ENCODE data around the gene LSM5.

Gene LSM5

DNA sequence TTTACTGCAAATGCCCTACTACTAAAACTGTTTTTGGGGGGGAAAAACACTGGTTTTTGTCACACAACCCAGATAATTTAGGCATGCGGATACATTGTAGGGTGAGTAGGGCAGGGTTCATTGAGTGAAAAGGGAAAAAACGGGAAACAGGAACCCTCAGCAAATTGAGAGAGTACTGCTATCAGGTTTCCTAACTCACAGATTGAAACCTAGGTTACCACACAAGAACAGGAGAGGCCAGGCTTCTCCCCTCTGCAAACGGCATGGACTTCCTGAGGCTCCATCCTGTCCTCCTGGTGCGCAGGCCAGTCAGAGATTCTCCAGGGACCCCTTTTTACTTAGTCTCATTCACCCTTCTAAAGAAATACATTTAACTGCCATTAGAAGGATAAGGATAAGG lies 35.7 kb upstream of the LSM5 start:
- WGBS, 2 experiments = 82 to 84% methylated on average over 4 of the region's 4 CpGs
- no peaks in the 10 kb centered on the region for H3K4me1 ChIP-seq (ENCODE audit: control insufficient read depth, insufficient read depth, low read length)
- H3K9me3 ChIP-seq (ENCODE audit: control insufficient read depth, low read length) = no peaks in the 10 kb centered on the region
- H3K36me3 ChIP-seq (ENCODE audit: control insufficient read depth, insufficient read depth, low read length) = no peaks in the 10 kb centered on the region
- no peak overlapping the region for H3K4me3 ChIP-seq (ENCODE audit: insufficient read depth, low read depth, low read length)
- no peak overlapping the region for H3K27ac ChIP-seq (ENCODE audit: insufficient read depth, low read depth, low read length, poor library complexity, severe bottlenecking)
- no peaks in the 10 kb centered on the region for H3K27me3 ChIP-seq (ENCODE audit: control insufficient read depth, insufficient read depth, low read length, poor library complexity, severe bottlenecking)

DNA sequence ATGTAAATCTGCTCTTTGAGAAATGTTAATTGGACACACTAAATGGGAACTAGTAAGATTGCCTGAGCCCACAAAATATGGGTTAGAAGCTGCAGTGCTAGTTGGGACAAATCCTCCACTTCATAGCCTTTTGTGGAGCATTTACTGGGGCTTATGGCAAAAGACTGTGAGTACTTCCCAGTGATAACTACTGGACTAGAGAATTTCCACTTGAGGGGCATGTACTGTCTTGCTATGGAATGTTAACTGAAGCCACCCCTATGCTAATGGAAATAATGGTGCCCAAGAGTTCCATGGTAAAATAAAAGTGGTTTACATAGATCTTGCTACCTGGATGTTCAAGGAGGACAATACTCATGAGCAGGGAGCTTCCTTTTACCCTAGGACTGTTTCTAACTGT lies 34.5 kb upstream of the LSM5 start:
- Histone ChIP-seq H3K4me1 (ENCODE audit: control insufficient read depth, insufficient read depth, low read length) (no peaks in the 10 kb centered on the region), H3K27ac (ENCODE audit: insufficient read depth, low read depth, low read length, poor library complexity, severe bottlenecking) (no peak overlapping the region), H3K27me3 (ENCODE audit: control insufficient read depth, insufficient read depth, low read length, poor library complexity, severe bottlenecking) (no peaks in the 10 kb centered on the region), H3K4me3 (ENCODE audit: insufficient read depth, low read depth, low read length) (no peak overlapping the region), H3K36me3 (ENCODE audit: control insufficient read depth, insufficient read depth, low read length) (no peaks in the 10 kb centered on the region), H3K9me3 (ENCODE audit: control insufficient read depth, low read length) (no peaks in the 10 kb centered on the region)

DNA sequence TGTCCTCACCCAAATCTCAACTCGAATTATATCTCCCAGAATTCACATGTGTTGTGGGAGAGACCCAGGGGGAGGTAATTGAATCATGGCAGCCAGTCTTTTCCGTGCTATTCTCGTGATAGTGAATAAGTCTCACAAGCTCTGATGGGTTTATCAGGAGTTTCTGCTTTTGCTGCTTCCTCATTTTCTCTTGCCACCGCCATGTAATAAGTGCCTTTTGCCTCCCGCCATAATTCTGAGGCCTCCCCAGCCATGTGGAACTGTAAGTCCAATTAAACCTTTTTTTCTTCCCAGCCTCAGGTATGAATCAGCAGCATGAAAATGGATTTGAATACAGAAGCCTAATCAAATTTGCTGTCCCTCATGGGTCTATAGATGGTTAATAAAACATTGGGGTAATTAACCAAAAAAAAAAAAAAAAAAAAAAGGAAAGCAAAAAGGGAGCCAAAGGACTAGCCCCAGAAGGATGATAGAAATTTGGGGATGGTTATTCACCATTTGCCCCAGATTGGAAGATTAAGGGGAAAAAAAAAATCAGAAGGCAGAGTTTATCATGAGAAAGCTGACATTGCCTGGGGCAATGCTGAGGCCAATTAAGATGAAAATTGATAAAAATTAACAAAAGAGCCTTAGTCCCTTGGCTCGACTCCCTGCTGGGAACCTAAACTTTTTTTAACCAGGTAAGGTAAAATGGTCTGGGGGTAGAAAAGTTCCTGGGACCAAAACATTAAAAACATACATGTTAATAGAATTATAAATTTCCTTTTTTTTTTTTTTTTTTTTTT lies 32.8 kb upstream of the LSM5 start:
- H3K27me3 ChIP-seq (ENCODE audit: control insufficient read depth, insufficient read depth, low read length, poor library complexity, severe bottlenecking) = no peaks in the 10 kb centered on the region
- H3K27ac ChIP-seq (ENCODE audit: insufficient read depth, low read depth, low read length, poor library complexity, severe bottlenecking) = no peak overlapping the region
- no peaks in the 10 kb centered on the region for H3K36me3 ChIP-seq (ENCODE audit: control insufficient read depth, insufficient read depth, low read length)
- no peaks in the 10 kb centered on the region for H3K4me1 ChIP-seq (ENCODE audit: control insufficient read depth, insufficient read depth, low read length)
- WGBS, 2 experiments = 95 to 97% methylated on average over 6 of the region's 6 CpGs
- peaks cover under 1% of the 10 kb centered on the region for H3K9me3 ChIP-seq (ENCODE audit: control insufficient read depth, low read length)
- no peak overlapping the region for H3K4me3 ChIP-seq (ENCODE audit: insufficient read depth, low read depth, low read length)

DNA sequence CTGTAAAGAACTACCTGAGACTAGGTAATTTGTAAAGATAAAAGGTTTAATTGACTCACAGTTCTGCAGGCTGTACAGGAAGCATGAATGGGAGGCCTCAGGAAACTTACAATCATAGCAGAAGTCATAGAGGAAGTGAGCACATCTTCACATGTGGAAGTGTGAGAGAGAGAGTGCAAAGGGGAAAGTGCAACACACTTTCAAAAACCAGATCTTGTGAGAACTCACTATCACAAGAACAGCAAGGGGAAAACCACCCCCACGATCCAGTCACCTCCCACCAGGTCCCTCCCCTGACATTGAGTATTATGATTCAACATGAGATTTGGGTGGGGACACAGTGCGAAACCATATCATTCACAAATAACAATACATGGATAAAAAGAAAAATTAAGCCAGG lies 29.6 kb upstream of the LSM5 start:
- no peak overlapping the region for H3K4me3 ChIP-seq (ENCODE audit: insufficient read depth, low read depth, low read length)

DNA sequence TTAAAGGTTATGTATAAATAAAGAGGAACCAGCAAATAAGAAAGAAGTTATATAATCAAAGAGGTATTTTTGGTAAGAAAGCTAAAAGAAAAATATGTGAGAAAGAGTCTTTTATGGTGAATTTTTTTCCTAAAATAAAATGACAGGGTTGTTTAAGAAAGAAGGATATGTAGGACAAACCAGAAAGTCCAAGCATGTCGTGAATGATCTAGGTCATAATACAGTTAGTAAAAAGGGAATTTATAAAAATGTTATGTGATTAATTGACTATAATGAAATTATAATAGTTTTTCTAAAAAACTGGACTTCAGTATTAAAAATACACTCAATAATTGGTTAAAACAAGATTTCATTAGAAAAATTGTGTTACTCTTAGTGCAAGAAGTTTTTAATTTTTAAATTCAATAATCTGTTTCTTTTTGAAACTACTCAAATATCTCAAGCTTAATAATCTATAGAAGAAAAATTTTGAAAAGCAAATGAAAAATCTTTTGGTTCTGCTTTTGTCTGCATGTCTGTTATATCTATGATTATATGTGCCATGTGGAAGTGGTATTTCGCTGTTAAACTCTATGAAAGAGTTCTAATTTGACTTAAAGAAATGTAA lies 28.5 kb upstream of the LSM5 start:
- Histone ChIP-seq H3K4me3 (ENCODE audit: insufficient read depth, low read depth, low read length) (no peak overlapping the region), H3K9me3 (ENCODE audit: control insufficient read depth, low read length) (peaks cover 3% of the 10 kb centered on the region), H3K27me3 (ENCODE audit: control insufficient read depth, insufficient read depth, low read length, poor library complexity, severe bottlenecking) (no peaks in the 10 kb centered on the region), H3K36me3 (ENCODE audit: control insufficient read depth, insufficient read depth, low read length) (peaks cover 3% of the 10 kb centered on the region), H3K4me1 (ENCODE audit: control insufficient read depth, insufficient read depth, low read length) (no peaks in the 10 kb centered on the region), H3K27ac (ENCODE audit: insufficient read depth, low read depth, low read length, poor library complexity, severe bottlenecking) (no peak overlapping the region)
- 74 to 83% methylated on average over 2 of the region's 2 CpGs for WGBS, 2 experiments

More for the DNA sequence above, 29.6 kb upstream of the LSM5 start:
- H3K4me1 ChIP-seq (ENCODE audit: control insufficient read depth, insufficient read depth, low read length) = no peaks in the 10 kb centered on the region
- 67 to 89% methylated on average over 1 to 2 of the region's 2 CpGs for WGBS, 2 experiments
- peaks cover 3% of the 10 kb centered on the region for H3K36me3 ChIP-seq (ENCODE audit: control insufficient read depth, insufficient read depth, low read length)
- no peak overlapping the region for H3K27ac ChIP-seq (ENCODE audit: insufficient read depth, low read depth, low read length, poor library complexity, severe bottlenecking)
- H3K27me3 ChIP-seq (ENCODE audit: control insufficient read depth, insufficient read depth, low read length, poor library complexity, severe bottlenecking) = no peaks in the 10 kb centered on the region
- peaks cover 3% of the 10 kb centered on the region for H3K9me3 ChIP-seq (ENCODE audit: control insufficient read depth, low read length)

DNA sequence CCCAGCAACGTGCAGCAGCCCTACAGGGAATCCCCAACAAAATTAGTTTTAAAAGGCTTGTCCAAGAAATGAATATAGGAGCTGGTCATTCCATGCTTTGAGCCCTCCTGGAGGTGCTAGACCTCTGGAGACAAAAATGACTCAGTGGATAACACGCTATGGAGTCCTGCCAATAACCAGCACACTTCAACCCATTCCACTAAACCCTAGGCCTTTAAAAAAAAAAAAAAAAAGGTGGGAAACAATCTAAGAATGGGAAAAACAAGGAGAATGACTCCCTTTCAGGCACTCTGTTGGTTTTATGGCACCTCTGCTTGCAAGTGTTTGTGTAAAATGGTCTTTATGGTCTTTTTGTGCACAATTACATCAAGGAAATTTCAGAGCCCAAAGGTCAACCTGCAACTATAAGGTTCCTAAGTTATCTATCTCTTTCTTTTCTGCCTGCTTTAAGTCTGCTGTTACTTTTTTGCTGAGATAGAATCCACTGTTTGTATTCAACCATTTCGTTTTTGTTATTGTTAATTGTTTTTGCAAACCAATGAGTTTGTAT lies 26.4 kb upstream of the LSM5 start:
- Histone ChIP-seq H3K36me3 (ENCODE audit: control insufficient read depth, insufficient read depth, low read length) (peaks cover 3% of the 10 kb centered on the region), H3K4me3 (ENCODE audit: insufficient read depth, low read depth, low read length) (no peak overlapping the region), H3K9me3 (ENCODE audit: control insufficient read depth, low read length) (peaks cover 3% of the 10 kb centered on the region), H3K4me1 (ENCODE audit: control insufficient read depth, insufficient read depth, low read length) (no peaks in the 10 kb centered on the region), H3K27me3 (ENCODE audit: control insufficient read depth, insufficient read depth, low read length, poor library complexity, severe bottlenecking) (no peaks in the 10 kb centered on the region), H3K27ac (ENCODE audit: insufficient read depth, low read depth, low read length, poor library complexity, severe bottlenecking) (no peak overlapping the region)
- 90 to 94% methylated on average over 3 of the region's 3 CpGs for WGBS, 2 experiments

DNA sequence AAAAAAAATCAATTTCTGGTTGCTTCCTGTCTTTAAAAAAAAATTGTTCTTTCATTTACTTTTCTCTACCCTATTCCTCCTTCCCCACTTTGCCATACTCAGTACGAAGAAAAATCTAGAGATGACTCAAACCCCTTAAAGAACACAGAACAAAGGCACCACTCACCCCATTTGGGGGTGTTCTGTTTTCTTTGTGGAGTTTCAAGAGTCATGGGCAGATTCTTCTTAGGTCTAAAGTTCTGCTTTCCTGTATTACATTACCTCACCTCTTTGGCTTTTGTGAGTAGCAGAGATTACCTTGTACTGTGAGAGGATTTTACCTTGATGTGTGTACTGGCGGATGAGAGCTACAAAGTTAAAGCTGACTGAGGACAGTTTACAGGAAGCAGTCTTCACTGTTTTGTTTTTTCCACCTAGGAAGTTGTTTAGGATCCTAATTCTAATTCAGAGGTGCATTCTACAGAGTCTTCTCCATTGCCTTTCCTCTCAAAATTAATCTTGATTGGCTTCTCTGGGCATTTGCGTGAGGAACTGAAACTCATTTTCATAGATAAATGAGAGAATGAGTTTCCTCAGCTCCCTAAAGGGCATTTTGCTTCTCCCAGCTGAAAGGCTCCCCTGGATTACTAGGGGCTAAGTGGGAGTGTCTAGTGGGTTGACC lies 25.8 kb upstream of the LSM5 start:
- Histone ChIP-seq H3K27me3 (ENCODE audit: control insufficient read depth, insufficient read depth, low read length, poor library complexity, severe bottlenecking) (no peaks in the 10 kb centered on the region), H3K4me1 (ENCODE audit: control insufficient read depth, insufficient read depth, low read length) (no peaks in the 10 kb centered on the region), H3K27ac (ENCODE audit: insufficient read depth, low read depth, low read length, poor library complexity, severe bottlenecking) (no peak overlapping the region), H3K9me3 (ENCODE audit: control insufficient read depth, low read length) (peaks cover 3% of the 10 kb centered on the region), H3K4me3 (ENCODE audit: insufficient read depth, low read depth, low read length) (no peak overlapping the region), H3K36me3 (ENCODE audit: control insufficient read depth, insufficient read depth, low read length) (peaks cover 3% of the 10 kb centered on the region)
- 96 to 100% methylated on average over 3 of the region's 3 CpGs for WGBS, 2 experiments

DNA sequence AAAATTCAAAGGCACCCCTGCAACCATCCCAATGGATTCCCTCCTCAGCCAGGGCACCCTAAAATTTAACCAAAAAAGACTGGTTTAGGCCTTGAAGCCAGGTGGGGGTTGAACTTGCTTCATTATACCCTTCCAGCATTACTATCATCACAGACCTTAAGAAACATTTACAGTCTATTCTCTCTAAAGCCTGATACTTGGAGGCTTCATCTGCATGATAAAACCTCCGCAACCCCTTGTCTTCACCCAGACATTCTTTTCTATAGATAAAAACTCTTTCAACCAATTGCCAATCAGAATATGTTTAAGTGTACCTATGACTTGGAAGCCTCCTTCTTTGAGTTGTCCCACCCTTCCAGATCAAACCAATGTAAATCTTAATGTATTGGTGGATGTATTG lies 23.0 kb upstream of the LSM5 start:
- no peaks in the 10 kb centered on the region for H3K4me1 ChIP-seq (ENCODE audit: control insufficient read depth, insufficient read depth, low read length)
- H3K27me3 ChIP-seq (ENCODE audit: control insufficient read depth, insufficient read depth, low read length, poor library complexity, severe bottlenecking) = no peaks in the 10 kb centered on the region
- peaks cover 3% of the 10 kb centered on the region for H3K9me3 ChIP-seq (ENCODE audit: control insufficient read depth, low read length)
- peaks cover 3% of the 10 kb centered on the region for H3K36me3 ChIP-seq (ENCODE audit: control insufficient read depth, insufficient read depth, low read length)
- 93 to 100% methylated on average over 1 of the region's 1 CpG for WGBS, 2 experiments
- H3K4me3 ChIP-seq (ENCODE audit: insufficient read depth, low read depth, low read length) = no peak overlapping the region
- H3K27ac ChIP-seq (ENCODE audit: insufficient read depth, low read depth, low read length, poor library complexity, severe bottlenecking) = no peak overlapping the region

DNA sequence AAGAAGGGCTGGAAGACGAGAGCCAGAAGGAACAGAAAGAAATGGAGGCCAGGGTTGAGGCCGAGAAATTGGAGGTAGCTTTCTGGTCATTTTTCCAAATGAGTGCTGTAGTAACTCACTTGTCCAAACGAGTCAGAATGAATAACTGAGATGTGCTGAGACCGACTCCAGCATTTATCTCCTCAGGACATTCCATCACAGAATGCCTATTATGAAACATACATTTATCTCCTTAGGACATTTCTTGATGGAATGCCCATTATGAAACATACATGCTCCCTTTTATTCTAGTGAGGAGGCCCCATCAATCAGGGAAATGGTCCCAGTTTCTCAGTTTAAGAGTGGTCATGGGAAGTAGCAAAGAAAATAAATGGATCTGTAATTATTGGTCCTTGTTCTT lies 21.6 kb upstream of the LSM5 start:
- peaks cover 3% of the 10 kb centered on the region for H3K36me3 ChIP-seq (ENCODE audit: control insufficient read depth, insufficient read depth, low read length)
- H3K27ac ChIP-seq (ENCODE audit: insufficient read depth, low read depth, low read length, poor library complexity, severe bottlenecking) = no peak overlapping the region
- H3K9me3 ChIP-seq (ENCODE audit: control insufficient read depth, low read length) = no peaks in the 10 kb centered on the region
- H3K27me3 ChIP-seq (ENCODE audit: control insufficient read depth, insufficient read depth, low read length, poor library complexity, severe bottlenecking) = no peaks in the 10 kb centered on the region
- 95% methylated on average over 4 of the region's 4 CpGs for WGBS, 2 experiments
- no peak overlapping the region for H3K4me3 ChIP-seq (ENCODE audit: insufficient read depth, low read depth, low read length)
- H3K4me1 ChIP-seq (ENCODE audit: control insufficient read depth, insufficient read depth, low read length) = no peaks in the 10 kb centered on the region

DNA sequence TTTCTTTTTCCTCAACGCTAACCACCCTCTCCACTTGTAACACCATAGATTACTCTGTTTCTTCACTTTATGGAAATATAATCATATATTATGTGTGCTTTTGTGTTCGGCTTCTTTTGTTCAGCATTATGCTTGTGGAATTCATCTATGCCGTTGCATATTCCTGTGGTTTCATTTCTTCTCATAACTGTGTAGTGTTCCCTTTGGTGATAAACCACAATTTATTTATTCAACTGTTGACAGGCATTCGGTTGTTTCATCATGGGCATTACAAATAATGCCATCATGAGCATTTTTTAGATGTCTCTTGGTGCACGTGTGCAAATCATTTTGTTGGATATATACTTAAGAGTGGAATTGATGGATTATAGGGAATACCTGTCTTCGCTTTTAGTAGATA lies 17.2 kb upstream of the LSM5 start:
- Histone ChIP-seq H3K4me1 (ENCODE audit: control insufficient read depth, insufficient read depth, low read length) (no peaks in the 10 kb centered on the region), H3K27ac (ENCODE audit: insufficient read depth, low read depth, low read length, poor library complexity, severe bottlenecking) (no peak overlapping the region), H3K9me3 (ENCODE audit: control insufficient read depth, low read length) (no peaks in the 10 kb centered on the region), H3K27me3 (ENCODE audit: control insufficient read depth, insufficient read depth, low read length, poor library complexity, severe bottlenecking) (no peaks in the 10 kb centered on the region), H3K36me3 (ENCODE audit: control insufficient read depth, insufficient read depth, low read length) (no peaks in the 10 kb centered on the region), H3K4me3 (ENCODE audit: insufficient read depth, low read depth, low read length) (no peak overlapping the region)
- WGBS, 2 experiments = 91 to 99% methylated on average over 6 of the region's 6 CpGs

Data from ectodermal cell (in vitro differentiated cells).